Fibroblast of skin of left biceps (primary cell): ENCODE data around the gene FHOD3.
A peak's percentile ranks its signal among the peaks of the same experiment; 100 is the strongest.
"Not testable (repeated sequence)": the region's sequence is repeated elsewhere in the genome, so short reads cannot be mapped to it uniquely, and the experiment has no call there.

Experiments
- DNase-seq, 2 experiments: peaks; one replicate each; pipeline ENCODE4 v3.0.0-alpha.2; 2013; ENCODE audit warnings: low read depth in 2 of 2

The FHOD3 gene

GRCh38 chr18:36786686-36787085 lies 489.2 kb downstream of the FHOD3 start:
- peak; percentile 55 to 64 for DNase-seq

DNA sequence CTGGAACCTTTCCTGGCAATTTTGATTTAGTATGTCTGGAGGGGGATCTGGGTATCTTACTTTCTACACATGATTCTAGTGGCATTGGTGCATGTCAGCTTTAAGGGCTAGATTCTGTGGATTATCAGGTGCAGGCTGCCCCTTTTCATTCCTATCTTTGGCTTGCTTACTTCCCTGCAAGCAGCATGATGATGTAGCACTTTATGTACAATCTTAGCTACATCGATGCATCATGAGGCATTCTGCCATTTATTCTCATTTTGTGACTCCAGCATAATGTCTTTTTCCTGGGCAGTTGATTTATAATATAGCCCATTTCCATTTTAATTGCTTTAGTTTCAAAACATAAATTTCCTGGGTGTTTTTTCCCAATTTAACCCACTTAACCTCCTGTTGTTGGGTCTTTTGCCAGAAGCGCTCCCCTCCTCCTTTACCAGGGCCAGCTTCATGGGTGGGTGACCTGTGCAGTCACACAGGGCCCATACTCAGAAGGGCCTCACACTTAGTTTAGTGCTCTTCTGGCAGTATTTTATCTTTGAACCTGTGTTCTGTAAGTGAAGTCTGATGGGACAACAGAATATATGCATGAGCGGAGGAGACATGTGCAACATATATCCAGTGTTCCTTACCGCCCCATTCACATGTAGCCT lies 495.2 kb downstream of the FHOD3 start:
- no peak for DNase-seq

DNA sequence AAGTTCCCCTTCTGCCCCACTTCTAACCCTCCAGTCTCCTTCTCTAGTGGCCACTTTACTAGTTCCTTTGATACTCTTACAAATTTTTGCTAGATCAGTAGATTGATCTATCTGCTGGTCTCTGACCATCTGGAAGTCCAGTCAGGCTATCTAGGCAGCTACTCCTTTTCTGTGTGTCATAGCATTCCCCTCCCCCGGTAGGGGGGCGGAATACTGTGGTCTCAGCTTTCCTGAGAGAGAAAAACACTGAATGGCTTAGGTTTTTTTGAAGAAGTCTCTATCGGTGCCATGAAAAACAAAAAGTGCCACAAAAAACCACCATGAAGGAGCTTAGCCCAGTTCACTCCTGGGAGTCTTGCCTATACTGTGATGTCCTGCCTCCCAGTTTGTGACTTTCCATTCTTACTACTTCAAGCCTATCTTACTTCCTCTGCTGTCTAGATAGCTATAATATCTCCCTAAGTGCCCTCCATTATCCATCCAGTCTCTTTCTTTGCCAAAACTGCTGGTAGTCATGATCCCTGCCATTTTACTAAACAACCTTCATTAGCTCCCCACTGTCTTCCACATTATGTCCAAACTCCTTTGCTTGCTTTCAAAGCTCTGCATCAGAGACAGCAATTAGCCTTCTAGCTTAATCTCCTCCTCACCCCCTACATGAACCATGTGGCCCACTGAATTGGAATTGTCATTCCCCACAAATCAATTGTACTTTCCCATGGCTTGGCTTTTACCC lies 501.4 kb downstream of the FHOD3 start:
- DNase-seq = no peak

GRCh38 chr18:36805105-36805504 lies 507.6 kb downstream of the FHOD3 start:
- no peak for DNase-seq

DNA sequence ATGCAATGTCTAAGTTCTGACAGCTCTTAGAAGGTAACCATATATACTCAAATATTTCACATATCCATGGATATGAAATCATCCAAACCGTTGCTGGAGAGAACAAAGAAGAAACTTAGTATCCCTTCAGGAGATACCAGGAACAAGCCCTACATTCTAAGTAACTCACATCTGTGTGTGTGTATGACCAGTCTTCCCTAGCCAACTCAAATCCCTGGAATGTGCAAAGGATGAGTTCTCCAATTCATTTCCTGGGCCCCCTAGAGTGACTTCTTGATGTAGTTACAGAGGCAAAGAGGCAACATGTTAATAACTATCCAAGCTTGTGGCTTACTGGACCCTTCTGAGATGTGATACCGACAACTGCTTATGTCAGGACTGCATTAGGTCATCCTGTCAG lies 511.2 kb downstream of the FHOD3 start:
- DNase-seq = peak; percentile 80 to 82

DNA sequence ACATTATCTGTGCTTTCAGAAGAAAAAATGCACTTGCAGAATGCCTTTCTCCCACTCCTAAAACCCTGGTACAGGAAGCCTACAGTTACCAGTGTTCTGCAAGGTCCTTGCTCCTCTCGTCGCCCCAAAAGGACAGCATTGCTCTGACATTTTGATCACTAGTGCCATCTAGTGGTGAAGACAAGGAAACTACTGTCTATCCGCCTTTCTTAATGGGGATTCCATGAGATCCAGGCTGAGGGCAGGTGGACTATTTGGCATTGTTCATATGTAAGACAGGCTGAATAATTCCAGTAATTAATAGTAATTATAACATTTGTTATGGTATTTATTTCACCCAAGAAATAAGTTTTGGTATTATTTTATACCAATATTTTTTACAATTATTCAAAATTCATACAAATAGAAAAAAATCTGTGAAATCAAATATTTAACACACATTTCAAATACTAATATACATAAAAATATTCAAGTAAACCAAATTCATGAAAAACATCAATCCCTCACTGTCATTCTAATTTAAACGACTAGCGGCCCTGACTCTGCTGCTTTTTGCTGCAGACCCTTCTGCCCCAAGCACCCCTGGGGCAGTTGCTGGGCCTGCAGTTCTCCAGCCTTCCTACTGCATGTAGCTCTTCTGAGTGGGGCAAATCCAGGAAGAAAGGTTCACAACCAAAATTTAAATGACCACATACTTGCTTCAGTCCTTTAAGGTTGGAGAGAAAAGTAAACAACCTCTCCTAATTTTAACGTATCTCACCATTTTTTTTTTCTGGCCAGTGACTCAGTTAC lies 512.3 kb downstream of the FHOD3 start:
- DNase-seq = peak in 1 of 2 experiments; percentile 47

- peak in 1 of 2 experiments; percentile 43 for DNase-seq
Measured at GRCh38 chr18:36811430-36811829, 513.9 kb downstream of the FHOD3 start.

- DNase-seq = no peak
Measured at GRCh38 chr18:36811955-36812354, 514.4 kb downstream of the FHOD3 start.

GRCh38 chr18:36812678-36813077 lies 515.2 kb downstream of the FHOD3 start:
- no peak for DNase-seq

DNA sequence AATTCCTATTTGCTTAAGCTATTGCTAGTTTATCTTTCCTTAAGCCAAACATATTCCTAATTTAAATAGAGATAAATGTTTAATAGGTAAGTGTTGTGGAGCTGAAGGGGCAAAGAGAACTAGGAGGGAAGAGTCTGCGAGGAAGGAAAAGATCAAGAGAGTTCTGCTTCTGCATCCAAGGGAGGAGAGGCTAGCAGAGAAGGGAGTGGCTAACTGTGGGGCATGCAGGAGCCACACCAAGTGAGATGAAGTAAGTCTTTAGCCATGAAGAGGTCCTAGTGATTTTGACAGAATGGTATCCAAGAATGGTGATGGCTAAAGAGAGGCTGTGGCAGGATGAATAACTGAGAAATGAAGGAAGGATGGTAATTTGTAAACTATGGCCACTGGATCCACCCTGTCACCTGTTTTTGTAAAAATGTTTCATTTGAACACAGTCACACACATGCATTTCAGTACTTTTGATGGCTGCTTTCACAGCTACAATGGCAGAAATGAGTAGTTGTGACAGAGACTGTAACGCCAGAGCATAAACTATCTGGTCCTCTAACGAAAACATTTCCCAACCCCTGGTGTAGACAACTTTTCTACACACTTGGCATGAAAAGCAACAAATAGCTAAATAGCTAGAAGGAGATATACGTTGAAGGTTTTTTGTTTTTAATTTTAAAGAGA lies 515.7 kb downstream of the FHOD3 start:
- no peak for DNase-seq

DNA sequence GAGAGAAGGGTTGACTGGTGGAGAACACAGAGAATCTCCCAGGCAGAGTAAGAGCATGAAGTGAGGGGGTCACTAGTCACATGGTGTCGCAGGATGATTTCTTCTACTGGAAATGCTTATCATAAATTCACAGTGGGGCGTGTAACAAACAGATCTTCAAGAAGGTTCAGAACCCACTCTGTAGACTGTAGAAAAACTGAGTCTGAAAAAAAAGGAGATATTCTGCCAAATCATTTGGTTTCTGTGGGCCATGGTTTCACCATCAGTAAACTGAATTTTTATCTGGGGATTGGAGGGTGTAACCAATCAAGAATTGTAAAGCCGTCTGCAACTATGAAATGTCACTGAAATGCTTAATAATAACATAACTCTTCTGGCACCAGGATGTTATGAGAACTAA lies 516.3 kb downstream of the FHOD3 start:
- no peak for DNase-seq

DNA sequence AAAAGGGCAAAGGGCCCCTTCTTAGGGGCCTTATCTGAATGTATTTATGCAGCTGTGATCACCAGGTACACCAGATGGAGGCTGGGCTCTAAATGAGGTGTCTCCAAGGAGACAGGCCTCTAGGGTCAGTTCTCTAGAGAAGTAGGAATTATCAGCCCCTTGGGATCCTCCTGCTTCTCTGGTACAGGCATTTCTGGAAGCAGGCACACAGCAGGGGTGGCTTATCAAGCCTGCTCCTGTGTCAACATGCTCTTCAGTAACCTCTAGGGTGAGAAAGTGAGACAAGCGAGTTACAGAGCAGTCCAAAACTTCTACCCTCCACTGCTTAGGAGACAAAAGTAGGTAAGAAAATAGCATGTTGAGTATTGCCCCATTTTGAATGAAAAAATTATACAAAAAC lies 517.5 kb downstream of the FHOD3 start:
- no peak for DNase-seq

- DNase-seq = not testable (repeated sequence)
Measured at GRCh38 chr18:36816096-36816495, 518.6 kb downstream of the FHOD3 start.

- DNase-seq = no peak
Measured at GRCh38 chr18:36817039-36817438, 519.5 kb downstream of the FHOD3 start.

DNA sequence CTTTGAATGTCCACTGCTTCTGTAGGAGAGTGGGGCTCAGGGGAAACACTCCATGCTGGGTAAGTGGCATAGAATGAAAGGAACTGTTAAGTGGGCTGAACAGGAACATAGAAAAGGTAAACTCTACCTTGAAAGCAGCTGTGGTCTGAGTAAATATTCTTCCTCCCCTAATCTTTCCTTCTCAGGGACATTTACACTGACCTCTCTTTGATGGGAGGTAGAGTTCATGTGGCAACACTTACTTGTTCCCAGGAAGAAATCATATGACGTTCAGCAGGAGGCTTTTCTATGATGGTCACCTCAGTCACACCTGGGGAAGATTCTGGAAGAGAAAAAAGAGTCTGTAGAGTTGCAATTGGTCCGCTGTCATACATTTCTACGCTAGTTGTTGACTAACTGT lies 521.1 kb downstream of the FHOD3 start:
- no peak for DNase-seq

DNA sequence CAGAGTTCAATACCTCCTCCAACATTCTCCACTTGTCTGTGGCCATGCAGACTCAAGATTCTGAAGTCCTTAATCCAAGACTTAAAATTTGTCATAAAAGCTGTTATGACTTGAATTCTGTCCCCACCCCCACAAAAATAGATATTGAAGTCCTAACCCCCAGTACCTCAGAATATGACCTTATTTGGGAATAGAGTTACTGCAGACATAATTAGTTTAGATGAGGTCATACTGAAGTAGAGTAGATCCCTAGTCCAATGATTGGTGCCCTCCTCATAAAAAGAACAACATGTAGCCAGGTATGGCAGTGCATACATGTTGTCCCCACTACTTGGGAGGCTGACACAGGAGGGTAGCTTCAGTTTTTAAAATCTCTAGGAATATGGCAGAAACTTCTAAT lies 522.1 kb downstream of the FHOD3 start:
- DNase-seq = no peak

GRCh38 chr18:36821681-36822080 lies 524.2 kb downstream of the FHOD3 start:
- no peak for DNase-seq

GRCh38 chr18:36825526-36825925 lies 528.0 kb downstream of the FHOD3 start:
- no peak for DNase-seq

DNA sequence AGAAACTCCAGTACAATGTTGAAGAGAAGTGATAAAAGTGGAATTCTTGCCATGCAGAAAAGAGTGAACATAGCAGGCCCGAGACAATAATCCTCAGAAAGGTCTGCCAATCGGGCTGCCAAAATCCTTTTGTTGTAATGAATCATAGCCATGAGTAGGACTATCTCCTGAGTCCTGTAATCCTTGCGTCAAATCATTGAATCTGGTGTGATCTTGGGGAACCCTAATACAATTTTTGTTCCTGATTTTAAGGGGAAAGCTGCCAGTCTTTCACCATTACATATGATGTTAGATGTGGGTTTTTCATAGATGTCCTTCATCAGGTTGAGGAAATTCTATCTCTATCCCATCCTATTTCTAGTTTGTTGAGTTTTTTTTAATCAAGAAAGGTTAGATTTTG lies 529.0 kb downstream of the FHOD3 start:
- no peak for DNase-seq

GRCh38 chr18:36828157-36828629 lies 530.7 kb downstream of the FHOD3 start:
- DNase-seq = no peak

- peak; percentile 70 to 80 for DNase-seq
Measured at GRCh38 chr18:36828630-36829361, 531.3 kb downstream of the FHOD3 start, which contains the start of the genes KIAA1328 and TPGS2. KIAA1328 (plus strand) TSS chr18:36829127; CDS start chr18:36829139, 12 bp downstream. TPGS2 (minus strand) TSS chr18:36829002; CDS start chr18:36828767, 235 bp downstream.
